ENCODE measurements around the gene RUNX1. TPM values are rescaled to one million over a fixed set of nuclear protein-coding genes. Genes with fewer than 3 reads are reported as not detected.

RUNX1 gene
- total and polyA plus RNA-seq, 2 of the 13 experiments (the other 11 are each of a cell fraction or from before 2014, with no cell fraction given) = 5.4 to 6.4 TPM

- Histone ChIP-seq H3K9ac (ENCODE audit: insufficient read depth, low read depth, low read length) (no peak overlapping the region), H4K20me1 (ENCODE audit: insufficient read depth, low read length) (no peaks in the 10 kb centered on the region), H3K4me2 (ENCODE audit: low read depth, low read length) (no peak overlapping the region), H3K9me3 (ENCODE audit: low read length) (no peaks in the 10 kb centered on the region), H3K27me3 (ENCODE audit: control insufficient read depth in 1 of 2, insufficient read depth in 2 of 2, low read length in 2 of 2) (no peaks in the 10 kb centered on the region), H3K79me2 (ENCODE audit: insufficient read depth, low read length) (no peaks in the 10 kb centered on the region), H2AFZ (ENCODE audit: low read length) (no peak overlapping the region), H3K4me3 (replicated peaks in 1 of 3; ENCODE audit: insufficient read depth in 1 of 3, low read depth in 2 of 3, low read length in 3 of 3) (no peak overlapping the region), H3K4me1 (ENCODE audit: insufficient read depth, low read length) (peaks cover 39% of the 10 kb centered on the region), H3K27ac (ENCODE audit: extremely low read length, insufficient read depth, low read length) (no peak overlapping the region), H3K36me3 (replicated peaks in 1 of 2; ENCODE audit: control insufficient read depth in 1 of 2, insufficient read depth in 2 of 2, low read length in 2 of 2) (no peaks in the 10 kb centered on the region)
- ATAC-seq (no peak), FAIRE-seq (no peak), DNase-seq (ENCODE audit: low spot score) (no peak)
- no TSS peak for BruUV-seq (replicated peaks)
- ChIA-PET CTCF (ENCODE audit: low intra/inter-chr PET ratio, low total read pairs) (no interaction called here), POLR2A (interaction anchor here (1.0 kb wide), 1 partner anchor 72 kb away, joined by 4 read pairs; no protein-coding TSS in a partner anchor)
- intact Hi-C loops (cut with micrococcal nuclease; ENCODE audit: unreplicated experiment) (loop anchor here (10.0 kb wide), 1 partner anchor 64 kb away; no protein-coding TSS in a partner anchor), in situ Hi-C loops (cut with HindIII; ENCODE audit: extremely low pct_ligation_motif_present, low pct_unique_long_range_greater_than_20kb) (no loop called here)
- TF ChIP-seq NFE2L2 (IDR thresholded peaks at IDR 0.05; ENCODE audit: low read length) (no peak), TFAP4 (IDR thresholded peaks at IDR 0.05; ENCODE audit: borderline replicate concordance, low read depth) (no peak), HES4 (CRISPR knock-in tag; IDR thresholded peaks at IDR 0.05; ENCODE audit: borderline replicate concordance) (no peak), NR2F2 (IDR thresholded peaks at IDR 0.05; ENCODE audit: borderline replicate concordance, low read depth) (no peak), NKX3-1 (CRISPR knock-in tag; IDR thresholded peaks at IDR 0.05) (no peak), ZSCAN9 (CRISPR knock-in tag; IDR thresholded peaks at IDR 0.05; ENCODE audit: borderline replicate concordance) (no peak), ZNF512 (CRISPR knock-in tag; IDR thresholded peaks at IDR 0.05) (no peak), THAP7 (CRISPR knock-in tag; IDR thresholded peaks at IDR 0.05) (no peak), ATF7 (IDR thresholded peaks at IDR 0.05) (no peak), ATF7 (CRISPR knock-in tag; IDR thresholded peaks at IDR 0.05) (no peak), RFX3 (CRISPR knock-in tag; IDR thresholded peaks at IDR 0.05) (no peak), ZNF674 (CRISPR knock-in tag; IDR thresholded peaks at IDR 0.05; ENCODE audit: low read depth) (no peak)
- WGBS (ENCODE audit: low lambda C conversion rate) = 50% methylated on average over 2 of the region's 2 CpGs
Measured at GRCh38 chr21:34960687-34961086, 88.4 kb downstream of the RUNX1 start.

Data from HepG2 (cell line).